Measurements from ENCODE around the gene GMPR. TPM values are rescaled to one million over a fixed set of nuclear protein-coding genes. Genes with fewer than 3 reads are reported as not detected.
A peak's percentile ranks its signal among the peaks of the same experiment; 100 is the strongest.
"Not testable (repeated sequence)": the region's sequence is repeated elsewhere in the genome, so short reads cannot be mapped to it uniquely, and the experiment has no call there.

GMPR gene
- total RNA-seq, 1 donor = 6.5 TPM

- no peak overlapping the region for H3K4me3 ChIP-seq (ENCODE audit: insufficient read depth, low read length)
- H3K27ac ChIP-seq (ENCODE audit: low read depth, low read length) = no peak overlapping the region
- H4K20me1 ChIP-seq (ENCODE audit: insufficient read depth, low read length) = no peaks in the 10 kb centered on the region
- H3K4me2 ChIP-seq (ENCODE audit: insufficient read depth, low read length) = no peak overlapping the region
- H3K27me3 ChIP-seq (ENCODE audit: insufficient read depth, low read length) = no peaks in the 10 kb centered on the region
- no peak overlapping the region for H2AFZ ChIP-seq (ENCODE audit: low read length)
- DNase-seq (ENCODE audit: insufficient read length, low spot score, missing footprints) = peak; percentile 62
- H3K9me3 ChIP-seq (ENCODE audit: low read depth, low read length) = no peaks in the 10 kb centered on the region
- H3K4me1 ChIP-seq (ENCODE audit: insufficient read depth, low read length) = no peaks in the 10 kb centered on the region
- no peak for TF ChIP-seq CTCF (IDR thresholded peaks at IDR 0.05; ENCODE audit: extremely low read depth, low read depth, low read length)
- no peaks in the 10 kb centered on the region for H3K79me2 ChIP-seq (ENCODE audit: insufficient read depth, low read length)
- H3K36me3 ChIP-seq (ENCODE audit: insufficient read depth, low read length) = no peaks in the 10 kb centered on the region
Observed at GRCh38 chr6:16257999-16258708, 19.8 kb downstream of the GMPR start.

DNA sequence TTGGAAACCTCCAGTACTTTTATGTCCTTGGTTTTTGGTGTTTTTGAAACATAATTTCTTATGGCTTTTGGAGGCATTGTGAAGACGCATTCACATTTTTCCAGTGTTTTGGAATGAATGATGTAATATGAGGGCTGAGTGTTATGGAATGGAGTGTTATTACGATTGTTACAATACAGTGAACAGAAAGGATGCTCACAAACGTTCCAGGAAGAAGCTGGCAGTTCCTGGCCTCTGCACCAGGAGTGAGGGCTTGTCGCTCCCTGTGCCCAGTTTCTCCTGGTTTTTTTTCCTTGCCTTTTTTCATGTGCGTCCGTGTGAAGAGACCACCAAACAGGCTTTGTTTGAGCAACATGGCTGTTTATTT, 20.3 kb downstream of the GMPR start:
- H3K27ac ChIP-seq (ENCODE audit: low read depth, low read length) = no peak overlapping the region
- no peak for DNase-seq (ENCODE audit: insufficient read length, low spot score, missing footprints)
- no peaks in the 10 kb centered on the region for H3K27me3 ChIP-seq (ENCODE audit: insufficient read depth, low read length)
- no peak overlapping the region for H3K4me2 ChIP-seq (ENCODE audit: insufficient read depth, low read length)
- H2AFZ ChIP-seq (ENCODE audit: low read length) = no peak overlapping the region
- no peaks in the 10 kb centered on the region for H3K9me3 ChIP-seq (ENCODE audit: low read depth, low read length)
- H4K20me1 ChIP-seq (ENCODE audit: insufficient read depth, low read length) = no peaks in the 10 kb centered on the region
- H3K36me3 ChIP-seq (ENCODE audit: insufficient read depth, low read length) = no peaks in the 10 kb centered on the region
- H3K4me3 ChIP-seq (ENCODE audit: insufficient read depth, low read length) = no peak overlapping the region
- no peak for TF ChIP-seq CTCF (IDR thresholded peaks at IDR 0.05; ENCODE audit: extremely low read depth, low read depth, low read length)
- no peaks in the 10 kb centered on the region for H3K4me1 ChIP-seq (ENCODE audit: insufficient read depth, low read length)
- H3K79me2 ChIP-seq (ENCODE audit: insufficient read depth, low read length) = no peaks in the 10 kb centered on the region

GRCh38 chr6:16259604-16260003, 21.2 kb downstream of the GMPR start:
- not testable (repeated sequence) for H3K27me3 ChIP-seq (ENCODE audit: insufficient read depth, low read length); H3K4me2 ChIP-seq (ENCODE audit: insufficient read depth, low read length); H3K27ac ChIP-seq (ENCODE audit: low read depth, low read length); H3K79me2 ChIP-seq (ENCODE audit: insufficient read depth, low read length); H3K36me3 ChIP-seq (ENCODE audit: insufficient read depth, low read length); H3K9me3 ChIP-seq (ENCODE audit: low read depth, low read length); H4K20me1 ChIP-seq (ENCODE audit: insufficient read depth, low read length); DNase-seq (ENCODE audit: insufficient read length, low spot score, missing footprints); H3K4me1 ChIP-seq (ENCODE audit: insufficient read depth, low read length); H2AFZ ChIP-seq (ENCODE audit: low read length); H3K4me3 ChIP-seq (ENCODE audit: insufficient read depth, low read length)

DNA sequence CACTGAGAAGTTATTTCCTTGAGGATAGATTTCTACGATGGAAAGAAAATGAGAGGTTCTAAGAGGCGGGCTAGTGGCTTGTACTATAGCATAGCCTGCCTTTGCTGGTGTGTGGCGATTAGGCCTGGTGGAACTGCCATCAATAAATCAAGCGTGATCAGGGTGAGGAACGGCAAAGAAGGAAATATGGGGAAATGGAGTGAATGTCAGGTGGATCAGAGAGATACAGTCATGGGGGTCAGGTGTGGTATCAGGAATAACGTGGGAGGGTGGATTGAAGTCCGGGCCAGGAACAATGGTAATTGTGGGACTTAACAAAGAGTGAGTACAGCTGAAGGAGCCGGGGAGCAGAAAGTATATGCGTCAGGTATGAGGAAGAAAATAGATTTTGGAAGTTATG, 22.2 kb downstream of the GMPR start:
- H3K4me3 ChIP-seq (ENCODE audit: insufficient read depth, low read length); H3K27ac ChIP-seq (ENCODE audit: low read depth, low read length); H2AFZ ChIP-seq (ENCODE audit: low read length); H3K4me1 ChIP-seq (ENCODE audit: insufficient read depth, low read length); H3K4me2 ChIP-seq (ENCODE audit: insufficient read depth, low read length); DNase-seq (ENCODE audit: insufficient read length, low spot score, missing footprints); H4K20me1 ChIP-seq (ENCODE audit: insufficient read depth, low read length); H3K79me2 ChIP-seq (ENCODE audit: insufficient read depth, low read length); H3K27me3 ChIP-seq (ENCODE audit: insufficient read depth, low read length); H3K36me3 ChIP-seq (ENCODE audit: insufficient read depth, low read length); H3K9me3 ChIP-seq (ENCODE audit: low read depth, low read length): not testable (repeated sequence)

DNA sequence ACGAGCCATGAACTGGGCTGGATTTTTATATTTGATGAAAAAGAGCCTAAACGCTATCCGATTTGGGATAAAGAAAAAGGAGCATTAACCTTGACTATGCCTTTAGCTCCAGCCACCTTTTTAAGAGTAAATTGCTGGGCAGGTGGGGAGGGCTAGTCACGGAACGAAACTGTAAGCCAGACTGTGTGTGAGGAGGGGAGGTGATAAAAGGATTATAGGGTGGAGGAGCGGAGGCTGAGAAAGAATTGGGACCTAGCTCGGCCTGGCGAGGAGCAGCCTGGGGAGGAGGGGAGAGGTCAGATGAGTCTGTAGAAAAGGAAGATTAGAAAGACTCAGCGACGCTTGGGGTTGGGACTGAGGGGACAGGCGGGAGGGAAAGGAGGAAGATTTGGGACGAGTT, 24.4 kb downstream of the GMPR start:
- not testable (repeated sequence) for H3K4me1 ChIP-seq (ENCODE audit: insufficient read depth, low read length); H3K4me3 ChIP-seq (ENCODE audit: insufficient read depth, low read length); H3K79me2 ChIP-seq (ENCODE audit: insufficient read depth, low read length); H3K9me3 ChIP-seq (ENCODE audit: low read depth, low read length); H3K4me2 ChIP-seq (ENCODE audit: insufficient read depth, low read length); DNase-seq (ENCODE audit: insufficient read length, low spot score, missing footprints); H3K27me3 ChIP-seq (ENCODE audit: insufficient read depth, low read length); H3K27ac ChIP-seq (ENCODE audit: low read depth, low read length); H2AFZ ChIP-seq (ENCODE audit: low read length); H4K20me1 ChIP-seq (ENCODE audit: insufficient read depth, low read length); H3K36me3 ChIP-seq (ENCODE audit: insufficient read depth, low read length)

DNA sequence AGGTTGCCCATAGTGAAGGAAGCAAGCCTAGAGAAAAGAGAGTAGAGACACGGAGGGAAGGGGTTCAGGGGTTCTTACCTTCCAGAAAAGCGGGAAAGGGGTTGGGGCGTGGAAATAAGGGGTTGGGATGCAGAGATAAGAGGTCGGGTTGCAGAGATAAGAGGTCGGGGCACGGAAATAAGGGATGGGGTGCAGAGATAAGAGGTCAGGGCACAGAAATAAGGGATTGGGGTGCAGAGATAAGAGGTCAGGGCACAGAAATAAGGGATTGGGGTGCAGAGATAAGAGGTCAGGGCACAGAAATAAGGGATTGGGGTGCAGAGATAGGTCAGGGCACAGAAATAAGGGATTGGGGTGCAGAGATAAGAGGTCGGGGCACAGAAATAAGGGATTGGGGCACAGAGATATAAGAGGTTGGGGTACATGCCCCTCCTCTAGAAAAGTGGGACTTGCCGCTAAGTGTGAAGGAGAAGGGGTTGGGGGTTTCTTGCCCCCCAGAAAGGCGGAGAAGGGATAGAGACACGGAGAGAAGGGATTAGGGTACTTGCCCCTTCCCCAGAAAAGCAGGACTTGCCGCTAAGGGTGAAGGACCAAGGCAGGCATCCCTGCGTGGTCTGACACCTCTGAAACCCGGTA, 25.2 kb downstream of the GMPR start:
- H2AFZ ChIP-seq (ENCODE audit: low read length); H4K20me1 ChIP-seq (ENCODE audit: insufficient read depth, low read length); H3K36me3 ChIP-seq (ENCODE audit: insufficient read depth, low read length); H3K4me3 ChIP-seq (ENCODE audit: insufficient read depth, low read length); H3K4me2 ChIP-seq (ENCODE audit: insufficient read depth, low read length); H3K79me2 ChIP-seq (ENCODE audit: insufficient read depth, low read length); H3K27me3 ChIP-seq (ENCODE audit: insufficient read depth, low read length); H3K9me3 ChIP-seq (ENCODE audit: low read depth, low read length); DNase-seq (ENCODE audit: insufficient read length, low spot score, missing footprints); H3K27ac ChIP-seq (ENCODE audit: low read depth, low read length); H3K4me1 ChIP-seq (ENCODE audit: insufficient read depth, low read length): not testable (repeated sequence)

Measured in osteoblast (primary cell).